Activated naive CD4-positive, alpha-beta T cell (primary cell): Measurements from ENCODE around the gene PTPRN2.

Source experiments
- DNase-seq, 4 experiments: peaks; one replicate each; lab custom pipeline; 2025; lab: John Stamatoyannopoulos, UW

Gene PTPRN2

DNA sequence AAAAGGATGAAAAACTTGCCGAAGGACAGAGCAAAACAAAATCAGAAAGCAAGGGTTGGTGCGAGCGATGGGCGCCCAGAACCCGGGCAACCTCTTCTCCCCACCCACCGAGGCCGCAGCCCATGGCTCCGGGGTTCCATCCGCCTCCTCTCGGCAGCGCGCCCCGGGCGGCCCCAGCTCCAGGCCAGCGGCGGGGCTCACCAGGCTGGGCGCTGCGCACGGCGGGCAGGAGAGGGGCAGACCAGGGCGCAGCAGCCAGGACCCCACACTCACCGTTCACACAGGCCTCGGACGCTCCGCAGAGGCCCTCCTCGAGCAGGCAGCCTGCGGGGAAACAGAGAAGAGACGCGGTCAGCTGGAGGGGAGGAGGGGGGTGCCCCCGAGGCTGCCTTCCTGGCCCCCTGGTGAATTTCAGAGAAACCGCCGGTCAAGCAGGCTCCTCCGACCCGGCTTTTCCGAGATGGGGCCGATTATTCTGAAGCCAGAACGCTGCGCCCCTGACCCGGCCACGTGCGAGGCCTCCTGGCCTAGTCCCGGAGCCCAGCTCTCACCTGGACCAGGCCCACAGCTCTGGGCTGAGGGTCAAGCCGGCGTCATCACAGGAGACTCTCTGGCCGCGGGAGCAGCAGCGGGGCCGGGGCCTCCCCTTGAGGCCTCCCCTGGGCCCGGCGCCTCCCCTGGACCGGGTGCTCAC lies 98.0 kb downstream of the PTPRN2 start:
- DNase-seq, result no peak

DNA sequence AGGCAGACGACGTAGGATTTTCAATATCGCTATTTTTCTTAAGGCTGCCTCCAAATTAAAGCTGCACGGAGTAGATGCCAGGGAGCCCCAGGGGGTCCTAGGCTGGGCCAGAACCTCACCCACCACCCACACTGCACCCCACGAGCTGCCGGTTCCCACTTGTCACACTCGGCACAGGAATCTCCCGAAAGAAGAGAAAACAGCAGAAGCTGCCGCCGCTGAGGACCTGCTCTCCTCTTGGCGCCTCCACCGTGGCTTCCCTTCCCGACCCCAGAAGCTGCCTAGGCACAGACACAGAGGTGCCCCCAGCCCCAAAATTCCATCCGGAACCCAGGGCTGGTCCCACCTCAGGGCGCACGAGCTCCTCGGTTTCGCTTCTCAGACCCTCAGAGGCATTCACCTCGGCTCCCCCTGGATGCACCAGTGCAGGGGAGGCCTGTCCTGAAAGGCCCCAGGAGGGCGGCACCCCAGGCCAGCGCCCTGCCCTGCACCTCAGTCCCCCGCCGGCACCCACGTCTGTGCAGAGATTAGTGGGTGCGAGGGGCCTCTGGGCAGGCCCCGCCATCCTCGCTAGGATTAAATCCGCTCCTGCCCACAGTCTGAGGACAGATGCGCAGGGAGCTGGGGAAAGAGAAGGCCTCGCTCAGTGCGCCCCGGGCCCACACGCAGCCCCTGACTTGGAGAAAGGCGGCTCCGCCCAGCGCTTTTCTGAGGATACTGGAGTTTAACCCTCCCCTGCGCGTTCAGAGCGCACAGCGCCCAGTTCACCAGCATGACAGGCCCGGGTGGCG lies 99.2 kb downstream of the PTPRN2 start:
- DNase-seq, result no peak

DNA sequence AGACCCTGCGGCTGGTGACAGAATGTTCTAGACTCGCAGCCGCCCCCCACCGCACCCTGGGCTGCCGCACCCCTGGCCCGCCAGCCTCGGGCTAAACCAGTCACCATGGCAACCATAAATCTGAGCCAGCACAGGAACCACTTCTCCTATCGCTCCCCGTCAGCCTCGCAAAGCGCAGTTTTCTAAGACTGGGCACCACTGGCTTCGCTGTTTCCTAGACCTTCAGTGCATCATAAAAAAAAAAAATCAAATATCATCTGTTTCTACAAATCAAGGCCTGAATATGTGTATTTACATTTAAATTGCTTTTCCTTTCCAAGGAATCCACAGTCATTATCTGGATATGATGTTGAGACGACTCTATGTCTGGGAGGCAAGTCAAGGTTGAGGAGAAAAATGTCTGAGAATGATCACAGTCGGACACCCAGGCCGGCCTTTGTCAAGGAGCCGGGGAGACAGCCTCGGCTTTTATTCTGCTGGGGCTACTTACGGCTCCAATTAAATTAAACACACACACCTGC lies 99.9 kb downstream of the PTPRN2 start:
- DNase-seq, result no peak

- DNase-seq, result no peak
Observed at GRCh38 chr7:158486919-158487318, 100.7 kb downstream of the PTPRN2 start.

GRCh38 chr7:158484801-158485531 lies 102.7 kb downstream of the PTPRN2 start:
- no peak for DNase-seq

DNA sequence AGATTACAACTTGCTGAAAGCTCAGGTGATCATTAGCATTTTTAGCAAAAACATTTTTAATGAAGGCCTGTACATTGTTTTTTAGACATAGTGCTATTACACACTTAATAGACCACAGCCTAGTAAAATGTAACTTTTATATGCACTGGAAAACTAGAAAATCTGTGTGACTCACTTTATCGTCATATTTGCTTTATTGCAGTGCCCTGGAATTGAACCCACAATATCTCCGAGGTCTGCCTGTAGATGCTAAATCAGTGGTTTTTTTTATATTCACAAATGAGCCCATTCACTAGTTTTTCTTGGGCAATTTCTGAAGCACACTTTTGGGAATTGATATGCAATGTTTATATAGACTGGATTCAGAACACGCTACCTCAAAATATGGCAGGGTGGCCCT lies 105.1 kb downstream of the PTPRN2 start:
- no peak for DNase-seq

- DNase-seq, result no peak
Observed at GRCh38 chr7:158479664-158480025, 108.0 kb downstream of the PTPRN2 start.

DNA sequence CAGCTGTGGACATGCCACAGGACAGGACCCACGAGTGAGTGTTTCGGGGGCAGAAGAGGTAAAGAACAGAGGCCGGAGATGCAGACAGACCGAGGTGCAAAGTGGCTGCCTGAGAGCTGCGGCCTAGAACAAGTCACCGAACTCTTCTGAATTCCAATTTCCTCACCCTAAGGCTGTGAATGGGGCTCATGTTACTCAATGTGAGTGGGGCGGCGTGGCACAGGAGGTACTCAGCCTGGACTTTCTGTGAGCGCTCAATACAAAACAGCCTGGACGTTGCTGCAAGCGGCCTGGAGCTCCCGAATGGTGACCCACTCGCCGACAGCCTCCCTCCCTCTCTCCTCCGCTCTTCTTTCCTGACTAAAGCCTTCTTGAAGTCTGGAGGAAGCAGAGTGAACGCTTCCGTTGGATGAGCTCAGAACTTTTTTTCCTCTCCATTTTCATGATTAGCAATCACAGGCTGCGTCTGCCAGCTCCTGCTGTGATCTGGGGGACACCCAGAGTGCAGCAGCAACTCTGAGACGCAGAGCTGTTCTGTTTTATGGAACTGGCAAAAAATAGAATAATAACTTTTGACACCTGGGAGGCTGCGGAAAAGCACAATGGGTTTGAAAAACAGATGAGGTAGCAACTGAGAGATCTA lies 108.5 kb downstream of the PTPRN2 start:
- DNase-seq, result no peak

- DNase-seq, result no peak
Observed at GRCh38 chr7:158477866-158478265, 109.8 kb downstream of the PTPRN2 start.

DNA sequence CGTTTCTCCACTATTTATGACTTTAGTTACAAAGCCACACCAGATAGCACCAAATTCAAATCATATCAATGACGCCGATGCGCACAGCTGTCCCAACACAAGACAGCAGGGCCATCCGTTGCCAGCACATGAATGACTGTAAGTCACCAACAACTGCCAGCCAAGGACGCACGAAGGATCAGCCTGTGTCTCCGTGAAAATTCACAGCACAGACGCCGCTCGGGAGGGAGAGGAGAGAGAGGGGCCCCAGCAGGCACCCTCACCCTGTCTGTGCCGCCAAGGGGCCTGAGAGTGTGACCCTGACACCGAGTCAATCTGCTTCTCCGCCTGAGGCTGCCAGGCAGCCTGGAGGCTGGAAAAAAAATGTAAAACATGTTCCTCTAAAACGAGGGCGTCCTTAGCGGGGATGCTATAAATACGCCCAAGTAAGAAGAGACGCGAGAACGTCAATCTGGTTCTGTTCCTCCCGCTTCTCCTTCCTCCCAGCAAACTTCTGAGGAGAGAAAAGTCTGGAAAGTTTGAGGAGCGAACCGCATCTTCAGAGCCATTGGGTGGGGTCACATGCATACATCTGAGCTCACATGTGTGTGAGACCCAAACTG lies 111.2 kb downstream of the PTPRN2 start:
- DNase-seq, result no peak

DNA sequence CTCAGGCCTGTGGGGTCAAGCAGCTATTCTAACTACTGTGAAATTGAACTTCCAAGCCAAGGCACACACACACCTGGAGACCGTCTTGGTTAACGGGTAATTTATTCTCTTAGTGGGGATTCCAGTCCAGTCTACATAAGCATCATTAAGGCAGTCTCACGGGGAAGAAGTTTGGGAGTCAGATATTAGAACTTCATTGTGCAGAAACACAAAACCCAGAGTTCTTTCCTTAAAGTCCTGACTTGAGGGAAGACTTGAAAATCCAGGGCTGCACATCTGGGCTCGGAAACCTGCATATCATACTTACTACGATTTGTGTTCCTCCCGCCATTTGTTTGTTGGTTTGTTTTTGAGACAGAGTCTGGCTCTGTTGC lies 112.0 kb downstream of the PTPRN2 start:
- DNase-seq, result no peak

DNA sequence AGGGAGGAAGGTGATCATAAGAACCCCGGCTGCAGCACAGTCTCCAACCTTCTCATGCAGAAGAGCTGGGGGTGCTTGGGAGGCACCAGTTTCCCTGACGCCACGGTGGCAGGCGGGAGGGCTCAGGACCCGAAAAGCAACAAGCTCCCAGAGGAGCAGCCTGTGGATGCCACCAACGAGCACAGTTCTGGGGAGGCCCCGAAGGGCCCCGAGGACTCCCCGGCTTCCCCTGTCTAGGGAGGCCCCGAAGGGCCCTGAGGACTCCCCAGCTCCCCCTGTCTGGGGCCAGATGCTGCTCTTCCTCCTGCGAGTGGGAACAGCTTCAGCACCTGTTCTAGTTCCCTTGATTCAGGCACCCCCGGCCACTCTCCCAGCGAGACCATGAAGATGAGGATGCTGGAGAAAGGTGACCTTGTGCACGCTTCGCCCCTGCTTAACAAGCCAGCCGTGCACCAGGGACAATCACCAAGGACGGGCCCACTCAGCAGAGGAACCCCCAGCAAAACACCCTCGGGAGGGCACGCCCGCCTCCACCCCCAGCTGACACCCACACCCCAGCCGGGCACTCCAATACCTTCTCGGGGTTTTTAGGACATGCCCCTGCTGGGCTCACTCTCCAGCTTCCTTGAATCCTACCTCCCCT lies 112.5 kb downstream of the PTPRN2 start:
- no peak for DNase-seq

- no peak for DNase-seq
Observed at GRCh38 chr7:158474488-158474887, 113.1 kb downstream of the PTPRN2 start.

DNA sequence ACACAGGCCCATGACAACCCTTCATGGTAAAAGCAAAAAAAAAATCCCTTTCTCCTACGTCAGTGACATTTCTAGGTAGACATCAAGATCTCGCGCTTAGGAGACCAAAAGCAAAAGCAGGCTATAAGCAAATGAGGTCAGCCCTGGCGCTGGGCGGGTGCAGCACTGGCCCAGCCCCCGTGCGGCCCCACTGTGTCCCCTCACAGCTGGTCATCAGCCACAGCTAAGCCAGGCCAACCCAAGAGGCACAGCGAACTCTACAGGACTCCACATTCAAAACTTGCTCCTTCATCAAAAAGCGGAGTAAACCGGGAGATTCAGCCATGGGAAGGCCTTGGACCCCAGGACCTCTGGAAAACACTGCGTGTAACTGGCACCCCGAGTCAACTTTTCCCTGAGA lies 113.7 kb downstream of the PTPRN2 start:
- DNase-seq, result no peak

DNA sequence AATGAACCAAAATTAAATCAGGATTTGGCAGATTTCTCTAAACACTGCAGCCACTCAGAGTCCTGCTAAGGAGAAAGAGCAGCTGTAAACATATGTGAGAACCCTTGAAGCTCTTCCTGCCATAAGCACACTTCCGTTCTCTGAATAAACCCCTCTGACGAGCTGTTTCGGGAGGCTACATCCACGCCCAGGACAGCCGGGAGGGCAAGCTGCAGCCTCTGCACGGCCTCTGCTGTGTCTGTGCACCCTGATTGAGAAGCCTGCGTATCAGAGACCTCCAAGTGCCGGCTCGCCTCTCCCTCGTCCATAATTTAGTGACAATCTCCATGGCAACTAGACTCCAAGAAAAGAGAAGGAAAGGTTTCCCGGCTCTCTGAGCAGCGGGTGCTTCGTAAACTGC lies 114.4 kb downstream of the PTPRN2 start:
- DNase-seq, result no peak

DNA sequence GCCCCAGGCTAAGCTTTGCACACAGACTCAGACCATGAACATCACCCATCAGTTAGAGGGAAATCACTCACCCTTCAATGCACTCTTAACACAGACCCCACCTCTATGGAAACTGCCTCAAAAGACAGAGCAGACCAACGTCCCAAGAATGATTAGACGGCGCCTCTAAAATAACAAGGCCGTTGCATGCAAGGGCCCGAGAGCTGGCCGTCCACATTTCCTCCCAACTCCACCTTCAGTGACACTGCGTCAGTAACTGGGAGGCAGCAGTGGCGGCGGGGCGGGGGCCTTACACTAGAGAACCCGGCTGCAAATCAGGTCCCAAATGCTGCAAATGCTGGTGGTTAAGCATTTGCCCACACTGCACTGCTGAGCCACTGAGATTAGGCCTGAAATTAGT lies 115.0 kb downstream of the PTPRN2 start:
- no peak for DNase-seq

- no peak for DNase-seq
Observed at GRCh38 chr7:158471716-158472115, 115.9 kb downstream of the PTPRN2 start.

DNA sequence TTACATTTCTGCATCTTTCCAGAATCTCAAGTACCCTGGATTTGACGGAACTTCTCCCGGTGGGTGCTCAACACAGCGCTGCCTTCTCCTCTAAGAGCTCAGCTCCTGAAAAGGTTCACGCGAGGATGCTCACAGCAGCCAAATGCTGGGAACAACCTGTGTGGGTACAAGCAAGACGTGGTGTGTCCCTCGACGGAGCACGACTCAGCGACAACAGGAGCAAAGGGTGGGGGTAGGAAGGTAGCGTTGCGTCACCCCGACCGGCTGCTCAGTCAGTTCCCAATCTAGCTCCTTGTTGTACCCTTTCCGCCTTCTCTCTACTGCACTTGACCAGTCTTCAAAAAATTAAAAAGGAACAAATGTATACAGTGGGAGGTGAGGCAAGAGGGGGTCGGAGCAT lies 117.3 kb downstream of the PTPRN2 start:
- no peak for DNase-seq

DNA sequence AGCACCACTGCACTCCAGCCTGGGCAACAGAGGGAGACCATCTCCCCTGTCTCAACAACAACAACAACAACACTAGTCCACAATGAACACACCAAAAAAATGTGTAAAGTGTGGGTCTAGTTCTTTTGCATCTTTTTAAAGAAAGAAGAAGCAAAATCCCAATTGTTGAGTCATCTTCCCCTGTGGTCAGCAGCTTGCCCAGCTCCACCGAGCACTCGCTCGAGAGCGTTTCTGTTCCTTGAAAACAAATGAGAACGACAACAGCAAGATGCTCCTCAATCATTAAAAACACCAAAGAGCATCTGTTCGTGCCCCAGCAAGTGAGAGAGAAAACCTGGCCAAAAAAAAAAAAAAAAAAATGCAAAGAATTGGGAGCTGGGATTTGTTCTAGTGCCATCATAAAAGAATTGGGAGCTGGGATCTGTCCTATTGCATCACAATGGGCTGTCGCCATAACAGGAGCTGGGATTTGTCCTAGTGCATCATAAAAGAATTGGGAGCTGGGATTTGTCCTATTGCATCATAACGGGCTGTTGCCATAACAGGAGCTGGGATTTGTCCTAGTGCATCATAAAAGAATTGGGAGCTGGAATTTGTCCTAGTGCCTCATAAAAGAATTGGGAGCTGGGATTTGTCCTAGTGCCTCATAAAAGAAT lies 118.1 kb downstream of the PTPRN2 start:
- DNase-seq, result no peak

GRCh38 chr7:158468700-158469296 lies 118.8 kb downstream of the PTPRN2 start:
- DNase-seq, result no peak

- DNase-seq, result no peak
Observed at GRCh38 chr7:158468181-158468580, 119.4 kb downstream of the PTPRN2 start.
